HG03521 (cell line): ENCODE measurements around the gene TRPM2.
"Not testable (repeated sequence)": the region's sequence is repeated elsewhere in the genome, so short reads cannot be mapped to it uniquely, and the experiment has no call there.

Experiments used
- ATAC-seq: cut with Tn5 transposase; IDR thresholded peaks from one replicate; pipeline ENCODE4 v1.9.1; 2021; ENCODE audit warnings: mild to moderate bottlenecking, moderate library complexity; ENCODE audit not compliant: unreplicated experiment

TRPM2 gene

DNA sequence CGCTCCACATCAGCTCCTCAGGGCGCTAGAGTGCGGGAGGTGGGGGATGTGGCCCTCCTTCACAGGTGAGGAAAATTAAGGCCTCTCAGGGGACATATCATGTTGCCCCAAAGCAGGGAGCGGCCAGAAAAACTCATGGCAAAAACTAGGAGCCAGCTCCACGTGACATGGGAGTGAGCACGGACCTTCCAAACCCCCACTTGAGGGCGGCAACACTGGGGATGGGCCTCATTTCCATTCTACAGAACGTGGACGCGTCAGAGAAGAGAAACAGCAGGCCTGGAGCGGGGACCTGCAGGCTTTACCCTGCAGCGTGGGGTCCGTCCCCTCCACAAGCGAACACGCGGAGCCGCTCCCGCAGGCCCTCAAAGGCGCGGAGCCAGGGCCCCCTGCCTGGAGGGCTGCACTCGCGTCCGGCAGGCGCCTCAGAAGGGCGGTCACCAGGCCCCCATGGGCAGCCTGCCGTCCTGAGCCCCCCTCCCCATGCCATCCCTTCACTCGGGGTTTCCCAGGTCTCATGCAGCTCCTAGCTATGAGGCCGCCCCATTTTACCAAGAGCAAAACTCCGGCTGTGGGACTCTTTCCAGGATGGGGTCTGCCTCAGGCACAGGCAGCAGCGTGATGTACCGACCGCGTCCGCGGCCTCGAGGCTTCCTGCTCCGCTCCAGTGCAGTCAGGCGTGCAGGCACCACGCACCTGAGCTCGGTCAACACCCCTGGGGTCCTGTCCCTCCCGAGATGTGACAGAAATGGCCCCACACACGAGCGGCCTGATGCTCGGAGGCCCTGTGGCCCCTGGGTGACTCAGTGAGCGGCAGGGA lies 19.7 kb upstream of the TRPM2 start:
- ATAC-seq = no peak

DNA sequence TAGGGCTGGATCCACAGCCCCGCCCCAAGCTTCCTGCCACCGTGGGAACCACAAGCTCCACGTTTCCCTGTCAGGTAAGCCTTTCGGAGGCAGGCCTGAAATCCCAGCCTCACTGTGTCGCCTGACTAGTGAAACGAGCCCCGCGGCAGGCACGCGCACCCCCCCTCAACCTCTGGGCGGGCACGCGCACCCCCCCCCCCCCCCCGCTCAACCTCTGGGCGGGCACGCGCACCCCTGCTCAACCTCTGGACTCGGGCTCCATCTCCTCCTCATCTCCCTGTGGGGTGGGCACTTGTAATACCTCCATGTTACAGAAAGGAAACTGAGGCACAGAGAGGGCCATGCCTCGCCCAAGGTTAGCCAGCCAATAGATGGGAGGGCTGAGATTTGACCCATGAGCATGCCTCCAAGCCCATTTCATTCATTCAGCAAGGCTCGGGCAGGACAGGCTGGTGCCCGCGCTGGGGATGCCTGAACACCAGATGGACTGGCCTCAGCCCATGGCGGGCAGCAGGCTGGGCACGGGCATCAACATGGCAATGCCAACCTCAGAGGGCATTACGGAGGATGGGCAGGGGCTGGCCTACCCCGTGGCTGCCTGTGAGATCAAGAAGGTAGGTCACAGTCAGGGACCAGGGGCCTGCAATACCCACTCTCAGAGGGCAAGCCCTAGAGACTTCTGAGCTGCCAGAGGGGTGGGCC lies 18.9 kb upstream of the TRPM2 start:
- ATAC-seq = no peak

DNA sequence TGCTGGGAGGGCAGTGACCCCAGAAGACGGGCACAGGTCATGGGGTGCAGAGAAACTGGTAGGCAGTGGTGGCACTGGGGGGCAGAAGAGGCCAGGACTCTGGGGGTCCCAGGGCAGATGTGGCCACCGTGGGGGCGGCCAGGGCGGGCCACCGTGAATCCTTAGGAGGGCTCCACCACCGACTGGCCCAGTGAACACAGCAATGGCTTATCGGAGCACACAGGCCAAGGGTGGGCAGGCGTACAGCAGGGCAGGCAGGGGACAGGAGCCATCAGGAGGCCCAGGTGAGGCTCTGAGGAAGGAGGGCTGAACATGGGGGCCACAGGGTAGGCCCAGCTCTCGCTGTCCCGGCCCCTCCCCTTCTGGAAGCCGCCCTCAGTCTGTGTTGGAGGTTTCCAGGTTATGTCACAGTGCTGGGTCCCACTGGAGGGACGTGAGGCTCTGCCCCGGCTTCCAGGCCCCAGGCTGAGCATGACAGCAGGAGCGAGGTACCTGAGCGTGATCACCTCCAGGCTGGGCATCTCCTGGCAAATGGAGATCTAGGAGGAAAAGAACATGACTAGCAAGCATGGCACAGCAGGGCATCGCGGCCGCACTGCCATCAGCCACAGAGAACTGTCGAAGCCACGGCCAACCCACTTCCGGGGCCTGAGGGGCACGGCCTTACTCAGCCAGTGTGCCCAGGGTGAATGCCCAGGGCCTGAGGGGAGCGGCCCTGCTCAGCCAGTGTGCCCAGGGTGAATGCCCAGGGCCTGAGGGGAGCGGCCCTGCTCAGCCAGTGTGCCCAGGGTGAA lies 18.0 kb upstream of the TRPM2 start:
- no peak for ATAC-seq

DNA sequence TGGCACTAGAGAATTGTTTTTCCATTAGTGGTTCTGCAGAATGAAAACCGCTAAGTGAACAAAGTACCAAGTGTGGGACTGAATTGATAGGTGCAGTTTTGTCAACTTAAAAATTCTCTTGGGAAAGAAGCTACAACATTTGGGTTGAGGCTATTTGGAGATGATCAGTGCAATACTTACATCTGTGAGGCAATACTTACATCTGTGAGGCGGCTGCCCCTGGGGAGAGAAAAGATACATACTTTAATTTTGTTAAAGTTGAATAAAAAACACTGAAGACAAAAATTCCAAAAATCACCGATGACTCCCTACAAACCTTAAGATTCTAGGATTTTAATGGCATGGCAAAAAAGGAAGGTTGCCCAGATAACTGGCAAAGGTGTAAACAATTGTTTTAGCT lies 16.0 kb upstream of the TRPM2 start:
- ATAC-seq = no peak

DNA sequence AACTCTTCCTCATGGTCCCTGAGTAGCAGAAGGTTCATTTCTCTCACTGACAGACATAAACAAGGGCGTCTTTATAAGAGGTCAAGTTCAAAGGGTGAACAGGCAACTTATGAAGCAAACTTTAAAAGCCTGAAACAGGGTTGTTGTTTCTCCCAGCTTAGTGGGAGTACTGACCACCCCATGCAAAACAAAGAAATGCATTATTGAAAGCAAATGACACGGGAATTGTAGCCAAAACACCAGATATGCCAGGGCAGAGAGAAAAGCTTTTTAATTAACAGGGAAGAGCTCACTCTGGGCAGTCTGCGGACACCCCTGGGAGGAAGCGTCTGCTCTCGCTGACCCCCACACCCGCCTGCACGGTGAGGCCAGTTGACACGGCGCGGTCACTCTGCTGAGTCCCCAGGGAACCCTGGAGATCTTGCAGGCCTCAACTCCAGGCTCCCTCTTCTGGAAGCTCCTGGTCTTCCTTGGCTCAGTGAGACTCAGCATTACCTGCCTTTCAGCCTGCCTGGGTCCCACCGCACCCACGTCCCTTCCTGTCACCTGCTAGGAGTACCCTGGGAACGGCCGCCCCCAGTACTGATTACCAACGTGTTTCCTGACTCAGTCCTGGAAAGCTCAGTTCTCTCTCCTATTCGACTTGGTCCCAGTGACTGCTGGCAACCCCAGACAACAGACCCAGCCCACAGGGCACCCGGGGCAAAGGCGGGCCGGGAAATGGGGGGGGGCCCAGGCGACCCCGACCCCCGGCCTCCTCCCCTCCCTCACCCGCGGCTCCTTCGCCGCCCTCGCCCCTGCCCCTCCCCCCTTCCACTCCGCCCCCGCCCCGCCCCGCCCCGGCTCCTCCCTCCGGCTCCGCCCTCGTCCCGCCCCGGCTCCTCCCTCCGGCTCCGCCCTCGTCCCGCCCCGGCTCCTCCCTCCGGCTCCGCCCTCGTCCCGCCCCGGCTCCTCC lies 15.2 kb upstream of the TRPM2 start:
- no peak for ATAC-seq

DNA sequence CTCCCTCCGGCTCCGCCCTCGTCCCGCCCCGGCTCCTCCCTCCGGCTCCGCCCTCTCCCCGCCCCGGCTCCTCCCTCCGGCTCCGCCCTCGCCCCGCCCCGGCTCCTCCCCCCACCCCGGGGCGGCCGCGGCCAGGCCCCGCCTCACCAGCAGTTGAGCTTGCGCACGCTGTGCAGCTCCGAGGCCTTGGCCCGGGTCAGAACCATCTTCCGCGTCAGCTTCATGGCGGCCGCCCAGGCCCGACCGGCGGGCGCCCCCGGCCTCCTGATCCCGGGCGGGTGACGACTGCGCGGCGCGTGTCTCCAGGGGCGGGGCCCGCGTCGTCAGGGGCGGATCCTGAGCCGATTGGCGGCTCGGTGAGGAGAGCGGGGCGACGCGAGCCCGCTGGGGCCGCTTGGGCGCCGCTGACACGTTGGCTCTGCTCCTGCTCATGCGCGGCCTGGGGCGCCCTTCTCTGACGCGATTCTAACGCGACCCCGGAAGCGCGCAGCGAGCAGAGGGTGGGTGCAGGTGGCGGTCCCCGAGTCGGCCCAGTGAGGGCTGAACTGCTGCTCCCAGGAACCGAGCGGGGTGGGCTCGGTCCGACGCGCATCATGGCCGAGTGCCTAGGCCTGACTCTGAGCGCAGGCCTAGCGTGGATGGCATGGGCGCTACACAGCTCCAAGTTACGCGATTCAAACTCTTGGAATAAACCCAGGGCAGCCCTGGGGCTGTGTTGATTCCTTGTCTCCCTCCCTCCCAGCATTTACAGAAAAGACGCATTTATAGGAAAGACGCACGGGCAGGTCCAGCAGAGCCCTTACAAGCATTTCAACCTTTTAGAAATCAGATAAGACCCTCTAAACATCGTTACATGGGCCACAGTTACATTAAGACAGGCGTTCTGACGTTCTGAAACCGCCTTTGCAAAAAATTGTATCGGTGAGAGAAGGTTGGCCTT lies 14.2 kb upstream of the TRPM2 start, which contains the start of gene CFAP410:
CFAP410 (minus strand) TSS at position 420 of the 940 bp plus-strand sequence; CDS start at position 224, 196 bp downstream.
- ATAC-seq = peak; percentile 89

DNA sequence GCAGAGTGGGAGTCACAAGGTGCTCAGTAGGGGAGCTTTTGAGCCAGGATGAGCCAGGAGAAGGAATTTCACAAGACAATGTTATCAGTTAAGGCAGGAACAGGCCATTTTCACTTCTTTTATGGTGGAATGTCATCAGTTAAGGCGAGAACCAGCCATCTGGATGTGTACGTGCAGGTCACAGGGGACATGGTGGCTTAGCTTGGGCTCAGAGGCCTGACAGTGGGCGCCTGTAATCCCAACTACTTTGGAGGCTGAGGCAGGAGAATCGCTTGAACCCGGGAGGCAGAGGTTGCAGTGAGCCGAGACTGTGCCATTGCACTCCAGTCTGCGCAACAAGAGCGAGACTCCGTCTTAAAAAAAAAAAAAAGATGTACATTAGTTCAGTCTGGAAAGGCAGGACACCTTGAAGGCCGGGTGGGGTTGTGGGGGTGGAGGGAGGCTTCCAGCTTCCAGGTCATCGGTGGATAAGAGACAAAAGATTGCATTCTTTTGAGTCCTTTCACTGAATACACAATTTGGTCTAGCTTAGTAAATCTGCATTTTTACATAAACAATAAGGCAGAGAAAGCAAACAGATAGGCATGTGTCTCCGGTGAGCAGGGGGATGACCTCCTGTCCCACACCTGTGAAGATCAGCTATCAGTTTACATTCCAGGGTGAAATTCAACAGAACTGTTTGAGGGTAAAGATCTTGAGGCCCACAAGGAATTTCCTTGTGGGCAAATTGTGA lies 11.5 kb upstream of the TRPM2 start:
- ATAC-seq = not testable (repeated sequence)

DNA sequence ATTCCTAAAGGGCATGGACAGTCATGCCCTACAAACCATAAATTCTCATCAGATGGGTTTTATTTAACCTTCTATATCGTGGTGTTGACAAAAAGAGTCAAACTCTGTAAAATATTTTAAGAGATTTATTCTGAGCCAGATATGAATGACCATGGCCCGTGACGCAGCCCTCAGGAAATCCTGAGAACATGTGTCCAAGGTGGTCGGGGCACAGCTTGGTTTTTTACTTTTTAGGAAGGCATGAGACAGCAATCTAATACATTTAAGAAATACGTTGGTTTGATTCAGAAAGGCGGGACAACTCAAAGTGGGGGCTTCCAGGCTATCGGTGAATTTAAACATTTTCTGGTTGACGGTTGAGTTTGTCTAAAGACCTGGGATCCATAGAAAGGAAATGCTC lies 10.4 kb upstream of the TRPM2 start:
- ATAC-seq = not testable (repeated sequence)

DNA sequence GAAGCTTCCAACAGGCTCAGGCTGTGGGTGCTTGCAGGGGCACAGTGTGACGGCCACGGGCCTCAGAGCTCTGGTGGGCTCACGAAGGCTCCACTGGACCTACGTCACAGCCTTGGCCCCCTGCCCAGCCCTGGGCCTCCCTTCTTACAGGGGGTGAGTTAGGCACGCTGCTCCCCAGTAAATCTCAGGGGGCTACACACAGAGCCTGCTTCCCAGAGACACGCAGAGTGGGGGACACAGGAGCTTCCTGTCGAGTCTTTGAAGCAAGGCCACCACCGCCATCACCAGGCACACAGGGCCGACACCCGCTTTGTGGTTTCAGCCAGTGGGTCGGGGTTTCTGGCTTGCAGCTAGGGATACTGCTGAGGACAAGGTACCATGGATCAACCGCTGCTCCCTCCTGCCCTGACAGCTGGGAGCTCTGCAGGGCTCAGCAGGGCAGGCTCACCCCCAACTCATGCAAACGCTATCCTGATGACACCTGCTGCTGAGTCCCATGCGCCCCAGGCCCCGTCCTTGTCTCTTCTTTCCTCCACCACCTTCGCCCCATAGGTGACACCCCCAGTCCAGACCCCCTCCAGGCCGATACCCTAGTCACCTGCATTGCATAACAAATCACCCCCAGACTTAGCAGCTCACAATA lies 8.8 kb upstream of the TRPM2 start:
- no peak for ATAC-seq

DNA sequence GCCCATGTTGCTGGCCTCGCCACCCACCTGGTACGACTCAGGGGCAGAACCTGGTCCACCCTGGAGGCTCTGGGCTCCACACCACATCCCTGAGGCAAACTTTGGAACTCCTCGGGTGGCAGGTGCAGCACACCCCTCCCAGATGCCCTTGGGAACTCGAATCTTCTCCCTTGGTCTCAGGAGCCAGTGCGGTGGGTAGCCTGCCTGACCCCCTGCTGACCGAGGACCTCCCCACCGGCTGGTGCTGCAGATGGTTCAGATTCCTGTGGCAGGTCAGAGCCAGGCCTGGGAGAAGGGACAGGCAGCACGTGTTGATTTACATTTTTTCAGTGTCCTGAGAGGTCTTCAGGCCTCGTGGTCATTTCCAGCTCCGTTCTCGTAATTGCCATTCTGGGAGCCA lies 7.9 kb upstream of the TRPM2 start:
- ATAC-seq = no peak

DNA sequence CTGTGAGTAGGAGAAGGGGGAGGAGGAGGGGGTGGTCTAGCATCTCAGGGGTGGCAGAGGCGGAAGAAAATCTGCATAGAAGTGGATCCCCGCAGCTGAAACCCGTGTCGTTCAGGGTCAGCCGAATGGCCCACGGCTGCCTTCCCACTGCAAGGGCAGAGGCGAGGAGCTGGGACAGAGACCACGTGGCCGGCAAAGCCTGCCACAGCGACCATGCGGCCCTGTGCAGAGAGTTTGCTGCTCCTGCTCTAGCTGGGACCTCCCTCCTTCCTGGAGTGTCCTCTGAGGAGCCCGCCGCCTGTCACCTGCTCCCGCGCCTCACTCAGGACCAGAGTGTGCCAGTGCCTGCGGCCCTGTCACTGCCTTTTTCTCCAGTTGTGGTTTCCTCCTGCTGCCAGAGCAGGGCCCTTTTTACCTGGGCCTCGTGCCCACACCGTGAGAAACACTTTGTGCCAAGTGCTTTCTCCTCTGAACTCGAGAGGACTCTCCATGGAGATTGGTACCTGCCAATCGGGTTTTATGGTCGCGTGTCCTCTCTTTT lies 5.4 kb upstream of the TRPM2 start:
- ATAC-seq = no peak

DNA sequence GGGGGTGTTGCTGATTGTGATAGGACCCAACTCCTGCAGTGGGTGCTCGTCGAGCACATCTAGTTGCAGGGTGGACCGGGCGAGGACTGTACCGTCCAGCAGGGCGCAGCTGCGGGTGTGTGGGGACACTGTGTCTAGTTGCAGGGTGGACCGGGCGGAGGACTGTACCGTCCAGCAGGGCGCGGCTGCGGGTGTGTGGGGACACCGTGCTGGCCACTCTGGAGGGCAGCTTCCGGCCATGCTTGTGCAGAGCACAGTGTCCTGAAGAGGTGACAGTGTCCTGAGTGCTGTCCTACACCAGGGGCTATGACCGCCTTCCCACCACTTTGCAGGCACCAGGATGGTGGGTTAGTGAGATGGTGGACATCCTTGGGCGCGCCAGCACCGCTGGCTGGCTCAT lies 4.6 kb upstream of the TRPM2 start:
- no peak for ATAC-seq

DNA sequence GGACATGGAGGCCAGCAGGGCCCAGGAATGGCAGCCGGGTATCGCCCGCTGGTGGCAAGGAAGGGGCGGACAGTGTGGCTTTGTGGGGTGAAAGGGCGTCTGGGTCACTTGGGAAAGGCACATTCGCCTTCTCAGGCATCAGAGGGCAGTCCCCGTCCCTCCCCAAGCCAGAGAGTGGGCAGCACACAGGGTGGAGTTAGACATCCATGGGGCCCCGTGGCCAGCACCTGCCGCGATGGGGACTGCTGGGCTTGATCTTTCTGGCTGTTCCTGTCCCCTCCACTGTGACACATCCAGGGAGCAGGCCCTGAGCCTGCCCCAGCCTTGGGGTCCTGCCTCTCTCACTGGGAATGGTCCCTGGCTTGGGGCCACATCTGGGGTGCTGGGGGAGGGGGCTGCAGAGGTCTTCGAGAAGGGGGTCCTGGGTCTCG lies 4.0 kb upstream of the TRPM2 start:
- no peak for ATAC-seq

DNA sequence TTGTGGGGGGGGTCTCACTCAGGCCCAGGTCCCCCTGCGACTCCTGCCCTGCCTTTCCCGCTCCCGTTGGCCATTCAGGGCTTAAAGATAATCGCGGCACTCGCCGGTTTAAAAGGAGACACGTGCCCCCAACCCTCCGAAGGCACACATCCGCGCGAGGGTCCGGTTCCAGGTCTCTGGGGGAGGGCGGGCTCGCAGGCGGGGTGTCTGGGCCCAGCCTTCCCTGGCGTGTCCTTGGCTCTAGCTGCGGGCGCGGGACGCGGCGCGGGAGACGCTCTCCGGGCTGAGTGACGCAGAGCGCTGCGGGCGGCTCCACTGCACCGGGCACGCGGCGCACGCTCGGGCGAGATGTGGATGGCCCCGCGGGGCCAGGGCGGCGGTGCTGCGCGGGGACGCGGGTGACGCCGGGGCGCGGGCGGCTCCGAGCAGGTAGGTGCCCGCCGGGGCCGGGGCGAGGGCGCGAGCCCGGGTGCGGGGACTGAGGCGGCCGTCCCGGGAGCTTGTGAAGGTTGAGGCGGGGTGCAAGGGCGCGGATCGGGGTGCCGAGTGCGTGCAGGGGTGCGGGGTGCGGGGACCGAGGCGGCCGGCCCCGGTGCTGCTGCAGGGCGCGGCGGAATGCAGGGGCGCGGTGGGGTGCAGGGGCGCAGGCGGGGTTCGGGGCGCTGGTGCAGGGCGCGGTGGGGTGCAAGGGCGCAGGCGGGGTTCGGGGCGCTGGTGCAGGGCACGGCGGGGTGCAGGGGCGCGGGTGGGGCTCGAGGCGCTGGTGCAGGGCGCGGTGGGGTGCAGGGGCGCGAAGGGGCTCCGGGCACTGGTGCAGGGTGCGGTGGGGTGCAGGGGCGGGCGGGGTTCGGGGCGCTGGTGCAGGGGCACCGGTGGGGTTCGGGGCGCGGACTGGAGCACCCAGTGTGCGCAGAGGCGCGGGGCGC lies 3.3 kb upstream of the TRPM2 start:
- ATAC-seq = no peak

DNA sequence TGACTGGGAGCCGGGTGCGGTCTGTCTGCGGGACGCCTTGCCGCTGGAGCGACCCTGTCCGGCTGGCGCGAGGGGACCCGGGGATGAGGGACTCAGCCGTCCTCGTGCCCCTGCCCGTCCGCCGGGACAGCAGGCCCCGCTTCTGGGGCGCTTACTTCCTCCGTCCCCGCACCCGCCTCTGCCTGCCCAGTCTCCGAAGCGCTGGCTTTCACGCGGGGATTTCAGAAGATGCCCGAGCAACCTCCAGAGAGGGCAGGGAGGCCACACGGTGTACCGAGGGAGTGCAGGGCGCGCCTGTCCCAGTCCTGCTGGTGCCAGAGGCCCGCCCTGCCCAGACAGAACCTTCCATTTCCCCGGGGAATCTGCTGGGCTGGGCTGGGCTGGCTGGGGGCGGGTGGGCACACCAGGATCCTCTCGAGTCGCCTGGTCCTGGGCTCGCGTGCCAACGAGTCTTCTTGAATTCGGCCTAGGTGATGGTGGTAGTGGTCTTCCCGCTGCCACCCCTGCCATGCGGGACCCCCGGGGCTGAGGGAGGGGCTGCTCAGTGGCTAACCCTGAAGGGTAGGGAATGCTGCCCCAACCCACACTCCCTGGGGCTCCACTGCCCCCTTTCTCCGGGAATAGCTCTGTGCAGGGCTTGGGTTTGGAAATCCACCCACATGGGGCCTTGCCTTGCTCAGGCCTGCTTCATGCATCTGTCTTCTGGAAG lies 2.5 kb upstream of the TRPM2 start:
- no peak for ATAC-seq
